HG03575 (cell line): ENCODE measurements around the gene SLC6A9.

Source experiments
- ATAC-seq: cut with Tn5 transposase; IDR thresholded peaks from one replicate; pipeline ENCODE4 v1.9.1; 2021; ENCODE audit not compliant: unreplicated experiment, insufficient number of reproducible peaks, low FRiP score; ENCODE audit errors: extremely low read depth

Gene SLC6A9

GRCh38 chr1:43958351-43959255 lies 72.7 kb downstream of the SLC6A9 start:
- no peak for ATAC-seq

GRCh38 chr1:43957407-43958040 lies 73.7 kb downstream of the SLC6A9 start:
- no peak for ATAC-seq

- ATAC-seq: no peak
Observed at GRCh38 chr1:43956234-43956633, 75.0 kb downstream of the SLC6A9 start.

GRCh38 chr1:43954036-43954435 lies 77.2 kb downstream of the SLC6A9 start:
- no peak for ATAC-seq

GRCh38 chr1:43953361-43953760 lies 77.9 kb downstream of the SLC6A9 start:
- ATAC-seq: no peak

- ATAC-seq: no peak
Observed at GRCh38 chr1:43952731-43953346, 78.4 kb downstream of the SLC6A9 start.

GRCh38 chr1:43951021-43951985 lies 80.0 kb downstream of the SLC6A9 start:
- ATAC-seq: no peak

GRCh38 chr1:43949678-43950077 lies 81.6 kb downstream of the SLC6A9 start:
- no peak for ATAC-seq

GRCh38 chr1:43947874-43948437 lies 83.3 kb downstream of the SLC6A9 start:
- no peak for ATAC-seq

- ATAC-seq: no peak
Observed at GRCh38 chr1:43947061-43947873, 84.0 kb downstream of the SLC6A9 start.
